SK-N-SH (cell line): ENCODE results near the gene TRH. TPM values are rescaled to one million over a fixed set of nuclear protein-coding genes. Genes with fewer than 3 reads are reported as not detected.

Experiments
- CTCF ChIA-PET: fragments of 300-600, 350-600 bp; formaldehyde crosslinking; extraction: SDS; loops from one replicate; lab custom pipeline; 2021; lab: Yijun Ruan, JAX
- POLR2A ChIA-PET: fragments of 350-600 bp; sonication (Branson Sonifier 250); formaldehyde crosslinking; extraction: SDS; loops from one replicate; lab custom pipeline; 2020; ENCODE audit warnings: antibody characterized with exemption, inconsistent platforms; lab: Yijun Ruan, JAX
- DNase-seq: peaks from one replicate; pipeline ENCODE4 v3.0.0; 2012
- H2AFZ ChIP-seq: fragments of 200-600 bp; sonication (generic); 2 replicates; pipeline ENCODE4 v1.8.1; 2016; ENCODE audit warnings: antibody characterized with exemption, mild to moderate bottlenecking, low read depth
- H3F3A ChIP-seq: fragments of 200-600 bp; sonication (generic); replicated peaks from 2 replicates; pipeline ENCODE3; 2016; ENCODE audit warnings: antibody characterized with exemption, mild to moderate bottlenecking; ENCODE audit not compliant: insufficient read depth
- H3K27ac ChIP-seq, 2 experiments: fragments of 200-500 bp in 1 of 2; fragments of 200-600 bp in 1 of 2; sonication (Bioruptor generic) in 1 of 2; sonication (generic), shearing (Covaris generic) in 1 of 2; 2 replicates each; pipeline versions ENCODE4 v1.5.1 to v1.6.1; 2014 to 2016; ENCODE audit warnings: low read depth in 2 of 2, inconsistent platforms in 1 of 2, low read length in 1 of 2, mild to moderate bottlenecking in 1 of 2, mixed read lengths in 1 of 2
- H3K27me3 ChIP-seq: fragments of 200-600 bp; sonication (generic), shearing (Covaris generic); 2 replicates; pipeline ENCODE4 v1.6.1; 2016; ENCODE audit warnings: mixed run types; ENCODE audit not compliant: insufficient read depth
- H3K36me3 ChIP-seq, 2 experiments: fragments of 200-500 bp in 1 of 2; fragments of 200-600 bp in 1 of 2; sonication (Bioruptor generic) in 1 of 2; sonication (generic) in 1 of 2; replicated peaks in 1 of 2; 2 replicates each; pipeline versions ENCODE3 to v1.5.1; 2014 to 2016; ENCODE audit warnings: low read length in 1 of 2, mild to moderate bottlenecking in 1 of 2; ENCODE audit not compliant: insufficient read depth in 2 of 2, control insufficient read depth in 1 of 2
- H3K4me1 ChIP-seq, 2 experiments: fragments of 200-500 bp in 1 of 2; fragments of 200-600 bp in 1 of 2; sonication (Bioruptor generic) in 1 of 2; sonication (generic), shearing (Covaris generic) in 1 of 2; 2 replicates each; pipeline versions ENCODE4 v1.5.1 to v1.6.1; 2014 to 2016; ENCODE audit warnings: low read depth in 1 of 2, low read length in 1 of 2, mixed run types in 1 of 2; ENCODE audit not compliant: insufficient read depth in 2 of 2, control insufficient read depth in 1 of 2
- H3K4me2 ChIP-seq: fragments of 200-600 bp; sonication (generic), shearing (Covaris generic); 2 replicates; pipeline ENCODE4 v1.6.1; 2017; ENCODE audit warnings: mixed run types
- H3K4me3 ChIP-seq, 2 experiments: fragments of 200-500 bp in 1 of 2; fragments of 200-600 bp in 1 of 2; sonication (Bioruptor generic) in 1 of 2; sonication (generic), shearing (Covaris generic) in 1 of 2; 2 replicates each; pipeline versions ENCODE4 v1.5.1 to v1.8.1; 2014 to 2016; ENCODE audit warnings: low read depth in 2 of 2, inconsistent platforms in 1 of 2, low read length in 1 of 2, mild to moderate bottlenecking in 1 of 2, mixed read lengths in 1 of 2, moderate library complexity in 1 of 2
- H3K79me2 ChIP-seq: fragments of 200-600 bp; sonication (generic); 2 replicates; pipeline ENCODE4 v1.8.1; 2017; ENCODE audit warnings: mild to moderate bottlenecking; ENCODE audit not compliant: insufficient read depth
- H3K9ac ChIP-seq: fragments of 200-600 bp; sonication (generic); 2 replicates; pipeline ENCODE4 v1.6.1; 2017; ENCODE audit warnings: mixed run types
- H3K9me2 ChIP-seq: fragments of 200-600 bp; sonication (generic); 2 replicates; pipeline ENCODE4 v1.6.1; 2017; ENCODE audit warnings: mixed run types
- H3K9me3 ChIP-seq: fragments of 200-600 bp; sonication (generic); 2 replicates; pipeline ENCODE4 v1.6.1; 2017; ENCODE audit warnings: mixed run types, mild to moderate bottlenecking, moderate library complexity
- H4K20me1 ChIP-seq: fragments of 200-600 bp; sonication (generic); 2 replicates; pipeline ENCODE4 v1.6.1; 2017; ENCODE audit warnings: mild to moderate bottlenecking, mixed run types; ENCODE audit not compliant: insufficient read depth
- ELF1 ChIP-seq: IDR thresholded peaks from 2 replicates; pipeline ENCODE4 v1.4.0; 2012
- EZH2phosphoT487 ChIP-seq: fragments of 200-600 bp; sonication (generic); IDR thresholded peaks from 2 replicates; pipeline ENCODE4 v1.6.1; 2017; ENCODE audit warnings: low read depth, mixed run types, mild to moderate bottlenecking, antibody characterized with exemption, moderate library complexity, borderline replicate concordance
- FOSL2 ChIP-seq: IDR thresholded peaks from 2 replicates; pipeline ENCODE4 v1.4.0; 2012; ENCODE audit warnings: low read depth, mild to moderate bottlenecking, moderate library complexity, borderline replicate concordance
- FOXM1 ChIP-seq: IDR thresholded peaks from 2 replicates; pipeline ENCODE4 v1.4.0; 2012; ENCODE audit warnings: low read depth, mild to moderate bottlenecking
- GABPA ChIP-seq: IDR thresholded peaks from 2 replicates; pipeline ENCODE4 v1.4.0; 2012; ENCODE audit warnings: low read depth, mild to moderate bottlenecking
- GATA2 ChIP-seq: sonication (generic); formaldehyde crosslinking; IDR thresholded peaks from 2 replicates; pipeline ENCODE4 v1.5.0; 2020; ENCODE audit warnings: mild to moderate bottlenecking, missing genetic modification reagents
- MAX ChIP-seq: IDR thresholded peaks from 2 replicates; pipeline ENCODE4 v1.4.0; 2012; ENCODE audit warnings: low read depth
- MXI1 ChIP-seq: IDR thresholded peaks from 2 replicates; pipeline ENCODE4 v1.6.1; 2012; ENCODE audit warnings: mild to moderate bottlenecking, low read depth, low read length, improper control_type of control experiment
- NFIC ChIP-seq: IDR thresholded peaks from 2 replicates; pipeline ENCODE4 v1.4.0; 2012; ENCODE audit warnings: borderline replicate concordance
- NRF1 ChIP-seq: IDR thresholded peaks from 2 replicates; pipeline ENCODE4 v1.6.1; 2012; ENCODE audit warnings: low read depth, mild to moderate bottlenecking, low read length
- PBX3 ChIP-seq: IDR thresholded peaks from 2 replicates; pipeline ENCODE4; 2012
- RAD21 ChIP-seq: IDR thresholded peaks from 2 replicates; pipeline ENCODE4 v1.6.1; 2012; ENCODE audit warnings: mild to moderate bottlenecking, low read length
- RCOR1 ChIP-seq: fragments of 150-350 bp; IDR thresholded peaks from 2 replicates; pipeline ENCODE4 v1.6.1; 2017; ENCODE audit warnings: antibody characterized with exemption, low read length
- RFX5 ChIP-seq: IDR thresholded peaks from 2 replicates; pipeline ENCODE4 v1.6.1; 2012; ENCODE audit warnings: mild to moderate bottlenecking, improper control_type of control experiment, low read length
- SIN3A ChIP-seq: IDR thresholded peaks from 2 replicates; pipeline ENCODE4 v1.6.1; 2012; ENCODE audit warnings: low read depth, mild to moderate bottlenecking, low read length, moderate library complexity, borderline replicate concordance
- TAF1 ChIP-seq: IDR thresholded peaks from 2 replicates; pipeline ENCODE4 v1.6.1; 2012; ENCODE audit warnings: low read depth, mild to moderate bottlenecking, low read length, moderate library complexity, borderline replicate concordance
- TCF12 ChIP-seq: IDR thresholded peaks from 2 replicates; pipeline ENCODE4 v1.4.0; 2012
- TEAD4 ChIP-seq: IDR thresholded peaks from 2 replicates; pipeline ENCODE4 v1.4.0; 2012; ENCODE audit warnings: mild to moderate bottlenecking, borderline replicate concordance; ENCODE audit not compliant: insufficient read depth
- WGBS: methylation state at CpG from one replicate; pipeline ENCODE4 v1.1.6; 2017; ENCODE audit warnings: low lambda C conversion rate; 5-methylcytosine and 5-hydroxymethylcytosine counted together
- polyA plus RNA-seq, 3 experiments: library from polyadenylated mRNA; depleted of rRNA; stranded (reverse); fragments of >200 nt; gene quantifications; 2 replicates each; pipeline ENCODE4 v1.2.3, GENCODE V29; 2012
- TF ChIP-seq, protein P1 (sequence below): IDR thresholded peaks from 2 replicates; pipeline ENCODE4 v1.4.0; 2012; ENCODE audit warnings: low read depth, borderline replicate concordance

TRH gene
- polyA plus RNA-seq, 1 of the 3 experiments (the other 2 are of a cell fraction): not detected

- WGBS: 53% methylated on average over 2 of the region's 2 CpGs
- Histone ChIP-seq H2AFZ (no peak overlapping the region), H3K27me3 (peaks cover 48% of the 10 kb centered on the region)
Measured at GRCh38 chr3:129972301-129972700, 2.2 kb upstream of the TRH start.

More at GRCh38 chr3:129972301-129972700, 2.2 kb upstream of the TRH start:
- Histone ChIP-seq H3K4me2 (no peak overlapping the region), H3K27ac (no peak overlapping the region), H3K79me2 (no peaks in the 10 kb centered on the region), H3K4me3 (no peak overlapping the region), H3K9me3 (no peaks in the 10 kb centered on the region), H3K36me3 (no peaks in the 10 kb centered on the region), H3F3A (no peaks in the 10 kb centered on the region), H3K9ac (no peak overlapping the region), H4K20me1 (no peaks in the 10 kb centered on the region), H3K9me2 (no peaks in the 10 kb centered on the region), H3K4me1 (peaks cover 0 to 6% of the 10 kb centered on the region in 2 experiments; a peak in 1 of 4 replicates)
- CTCF ChIA-PET: interaction anchor here (1.0 kb wide), 1 partner anchor 27 kb away, joined by 3 read pairs; no protein-coding TSS in a partner anchor
- TF ChIP-seq RAD21 (no peak), TEAD4 (no peak), TAF1 (no peak), ELF1 (no peak), SIN3A (no peak), FOXM1 (no peak), EZH2phosphoT487 (no peak), RFX5 (no peak), MAX (no peak), MXI1 (no peak), PBX3 (no peak), GATA2 (CRISPR knock-in tag) (no peak), FOSL2 (no peak), TCF12 (no peak), NFIC (no peak), NRF1 (no peak), GABPA (no peak), RCOR1 (no peak)
- TF ChIP-seq, protein P1, sequence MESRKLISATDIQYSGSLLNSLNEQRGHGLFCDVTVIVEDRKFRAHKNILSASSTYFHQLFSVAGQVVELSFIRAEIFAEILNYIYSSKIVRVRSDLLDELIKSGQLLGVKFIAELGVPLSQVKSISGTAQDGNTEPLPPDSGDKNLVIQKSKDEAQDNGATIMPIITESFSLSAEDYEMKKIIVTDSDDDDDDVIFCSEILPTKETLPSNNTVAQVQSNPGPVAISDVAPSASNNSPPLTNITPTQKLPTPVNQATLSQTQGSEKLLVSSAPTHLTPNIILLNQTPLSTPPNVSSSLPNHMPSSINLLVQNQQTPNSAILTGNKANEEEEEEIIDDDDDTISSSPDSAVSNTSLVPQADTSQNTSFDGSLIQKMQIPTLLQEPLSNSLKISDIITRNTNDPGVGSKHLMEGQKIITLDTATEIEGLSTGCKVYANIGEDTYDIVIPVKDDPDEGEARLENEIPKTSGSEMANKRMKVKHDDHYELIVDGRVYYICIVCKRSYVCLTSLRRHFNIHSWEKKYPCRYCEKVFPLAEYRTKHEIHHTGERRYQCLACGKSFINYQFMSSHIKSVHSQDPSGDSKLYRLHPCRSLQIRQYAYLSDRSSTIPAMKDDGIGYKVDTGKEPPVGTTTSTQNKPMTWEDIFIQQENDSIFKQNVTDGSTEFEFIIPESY: no peak
- POLR2A ChIA-PET: no interaction called here
- DNase-seq: no peak
